ENCODE data around the gene SAMD14.

SAMD14 gene

DNA sequence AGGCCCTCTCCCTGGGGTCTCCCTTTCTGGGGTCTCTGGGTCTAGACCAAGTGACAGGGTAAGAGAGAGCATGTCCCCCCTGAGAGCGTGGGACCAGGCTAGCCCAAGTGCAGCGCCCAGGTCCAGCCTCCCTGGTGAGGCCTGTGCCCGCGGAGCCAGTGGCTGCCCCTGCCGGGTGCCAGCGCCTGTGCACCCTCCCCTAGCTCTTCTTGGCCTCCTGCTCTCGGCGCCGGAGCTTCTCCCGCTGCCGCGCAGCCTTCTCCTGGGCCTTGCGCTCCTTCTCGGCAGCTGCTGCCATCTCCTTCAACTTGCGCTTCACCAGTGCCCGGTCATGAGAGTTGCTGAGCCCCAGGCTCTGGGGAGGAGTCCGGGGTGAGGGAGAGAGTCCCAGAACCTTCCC, 17.3 kb downstream of the SAMD14 start:
- DNase-seq (ENCODE audit: low spot score): no peak

DNA sequence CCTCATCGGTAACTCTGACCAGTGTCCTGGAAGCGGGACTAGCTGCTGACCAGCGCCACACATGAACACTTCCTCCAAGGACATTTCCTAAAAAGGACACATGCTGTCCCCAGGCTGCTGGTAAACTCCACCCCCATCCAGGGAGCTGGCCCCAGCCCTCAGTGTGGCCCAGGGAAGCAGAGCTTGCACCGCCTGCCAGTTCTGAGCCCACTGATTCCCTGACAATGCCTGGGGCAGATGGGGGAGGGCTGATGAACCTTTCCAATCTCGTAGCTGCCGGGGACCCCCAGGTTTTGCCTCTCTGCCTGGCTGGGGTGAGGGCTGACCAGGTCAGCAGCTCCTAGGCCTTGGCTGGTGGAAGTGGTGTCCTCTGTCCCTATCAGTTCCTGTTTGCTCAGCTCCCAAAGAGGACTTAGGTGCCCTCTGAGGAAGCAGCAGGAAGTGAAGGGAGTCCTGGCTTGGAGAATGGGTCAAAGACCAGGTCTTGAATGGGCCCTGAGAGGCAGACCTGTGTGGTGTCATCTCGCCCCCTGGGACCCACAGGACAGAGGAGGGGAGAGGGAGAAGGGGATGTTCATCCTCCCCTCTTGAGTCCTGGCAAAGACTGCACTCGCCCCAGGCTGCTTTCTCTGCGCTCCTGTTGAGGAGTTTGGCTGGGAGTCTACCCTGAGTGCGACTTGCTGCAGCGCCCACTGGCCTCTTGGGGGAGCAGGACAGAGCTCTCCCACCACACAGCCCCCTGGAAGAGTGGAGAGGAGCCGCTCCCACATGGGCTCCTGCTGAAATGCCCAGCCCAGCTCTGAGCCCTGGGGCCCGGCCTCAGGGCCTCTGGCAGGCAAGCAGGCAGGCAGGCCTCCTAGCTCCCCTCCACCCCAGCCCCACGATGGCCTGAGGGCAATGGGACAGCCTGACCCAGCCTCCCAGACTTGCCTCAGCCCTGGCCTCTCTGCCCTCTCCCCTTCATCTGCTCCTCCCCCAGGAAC, 18.0 kb downstream of the SAMD14 start:
- peak; percentile 70 for DNase-seq (ENCODE audit: low spot score)

DNA sequence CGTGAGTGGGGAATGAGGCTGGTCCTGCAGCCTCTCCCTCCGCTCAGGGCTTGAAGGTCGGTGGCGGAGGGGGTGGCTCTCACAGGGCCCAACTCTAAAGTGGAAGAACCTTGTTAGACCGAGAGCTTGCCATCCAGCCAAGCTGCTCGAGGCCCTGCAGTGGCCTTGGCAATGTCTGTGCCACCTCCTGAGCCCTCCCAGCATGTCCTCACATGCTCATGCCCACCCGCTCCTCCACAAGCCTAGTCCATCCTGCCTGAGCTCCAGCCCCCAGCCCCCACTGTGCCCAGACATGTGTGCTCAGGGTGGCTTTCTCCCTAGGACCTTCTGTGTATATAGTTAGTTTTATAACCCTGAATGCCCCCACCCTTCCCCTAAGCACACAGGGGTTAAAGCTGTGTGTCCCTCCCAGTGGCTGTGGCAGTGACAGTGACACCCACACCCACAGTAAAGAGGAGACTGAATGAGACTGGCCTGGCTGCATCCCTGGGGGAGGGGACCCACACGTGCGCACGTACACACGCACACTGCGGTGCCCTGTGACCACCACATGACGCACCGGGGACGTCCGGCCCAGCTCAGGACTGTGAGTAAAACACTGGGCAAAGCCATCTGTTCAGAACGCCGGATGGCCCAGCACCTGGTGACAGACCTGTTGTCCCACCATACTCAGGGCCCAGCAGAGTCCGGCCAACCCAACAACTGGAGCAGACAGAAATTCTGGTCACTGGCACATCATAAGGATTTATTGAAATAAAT, 19.2 kb downstream of the SAMD14 start:
- DNase-seq (ENCODE audit: low spot score): no peak

- DNase-seq (ENCODE audit: low spot score): no peak
Measured at GRCh38 chr17:50109785-50110184, 20.2 kb downstream of the SAMD14 start.

DNA sequence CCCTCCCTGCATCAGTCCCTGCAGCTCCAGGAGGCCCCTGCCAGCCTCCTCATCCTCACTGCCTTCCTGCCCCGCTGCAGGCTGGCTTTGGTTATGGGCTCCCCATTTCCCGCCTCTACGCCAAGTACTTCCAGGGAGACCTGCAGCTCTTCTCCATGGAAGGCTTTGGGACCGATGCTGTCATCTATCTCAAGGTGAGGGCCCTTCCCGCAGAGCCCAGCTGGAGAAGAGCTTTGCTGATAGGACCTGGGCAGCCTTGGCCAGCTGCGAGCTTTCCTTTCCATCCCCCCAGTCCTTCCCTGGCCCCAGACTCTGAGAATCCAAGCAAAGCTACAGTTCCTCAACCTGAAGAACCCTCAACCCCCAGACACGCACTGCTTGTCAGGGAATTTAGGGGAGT, 20.8 kb downstream of the SAMD14 start:
- DNase-seq (ENCODE audit: low spot score): no peak

DNA sequence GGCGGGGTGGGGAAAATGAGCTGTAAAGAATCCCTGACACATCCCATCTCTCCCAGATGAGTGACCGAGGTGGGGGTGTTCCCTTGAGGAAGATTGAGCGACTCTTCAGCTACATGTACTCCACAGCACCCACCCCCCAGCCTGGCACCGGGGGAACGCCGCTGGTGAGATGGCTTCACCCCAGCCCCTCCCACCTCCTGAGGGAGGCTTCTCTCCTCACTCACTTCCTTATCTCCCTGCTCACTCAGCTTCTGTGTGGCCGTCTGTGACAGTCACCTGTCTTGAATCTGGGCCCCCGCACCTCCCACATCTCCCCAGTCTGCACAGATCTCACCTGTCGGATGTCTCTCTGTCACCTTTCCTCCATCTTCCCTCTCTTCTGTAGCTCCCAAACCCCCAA, 21.4 kb downstream of the SAMD14 start:
- no peak for DNase-seq (ENCODE audit: low spot score)

DNA sequence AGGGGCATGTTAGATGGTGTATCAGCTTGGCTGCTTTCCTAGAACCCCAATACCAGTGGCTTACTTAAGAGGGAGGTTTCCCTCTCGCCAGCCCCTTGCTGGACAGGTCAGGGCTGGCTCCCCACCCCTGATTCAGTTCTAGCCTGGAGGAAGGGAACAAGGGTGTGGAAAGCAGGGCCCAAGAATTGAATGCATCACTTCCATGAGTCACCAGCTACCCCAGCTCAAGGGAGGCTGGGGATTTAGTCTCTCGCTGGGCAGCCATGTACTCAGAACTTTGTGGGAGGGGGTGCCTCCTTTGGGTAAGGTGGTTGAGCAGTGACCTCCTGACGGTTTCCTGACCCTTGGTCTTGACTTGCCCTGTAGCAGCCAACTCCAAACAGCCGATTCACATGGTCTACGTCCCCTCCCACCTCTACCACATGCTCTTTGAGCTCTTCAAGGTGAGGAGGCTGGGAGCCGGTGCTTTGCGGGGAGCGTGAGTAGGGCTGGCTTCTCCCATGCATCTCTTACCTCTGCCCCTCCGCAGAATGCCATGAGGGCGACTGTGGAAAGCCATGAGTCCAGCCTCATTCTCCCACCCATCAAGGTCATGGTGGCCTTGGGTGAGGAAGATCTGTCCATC, 22.1 kb downstream of the SAMD14 start:
- no peak for DNase-seq (ENCODE audit: low spot score)

DNA sequence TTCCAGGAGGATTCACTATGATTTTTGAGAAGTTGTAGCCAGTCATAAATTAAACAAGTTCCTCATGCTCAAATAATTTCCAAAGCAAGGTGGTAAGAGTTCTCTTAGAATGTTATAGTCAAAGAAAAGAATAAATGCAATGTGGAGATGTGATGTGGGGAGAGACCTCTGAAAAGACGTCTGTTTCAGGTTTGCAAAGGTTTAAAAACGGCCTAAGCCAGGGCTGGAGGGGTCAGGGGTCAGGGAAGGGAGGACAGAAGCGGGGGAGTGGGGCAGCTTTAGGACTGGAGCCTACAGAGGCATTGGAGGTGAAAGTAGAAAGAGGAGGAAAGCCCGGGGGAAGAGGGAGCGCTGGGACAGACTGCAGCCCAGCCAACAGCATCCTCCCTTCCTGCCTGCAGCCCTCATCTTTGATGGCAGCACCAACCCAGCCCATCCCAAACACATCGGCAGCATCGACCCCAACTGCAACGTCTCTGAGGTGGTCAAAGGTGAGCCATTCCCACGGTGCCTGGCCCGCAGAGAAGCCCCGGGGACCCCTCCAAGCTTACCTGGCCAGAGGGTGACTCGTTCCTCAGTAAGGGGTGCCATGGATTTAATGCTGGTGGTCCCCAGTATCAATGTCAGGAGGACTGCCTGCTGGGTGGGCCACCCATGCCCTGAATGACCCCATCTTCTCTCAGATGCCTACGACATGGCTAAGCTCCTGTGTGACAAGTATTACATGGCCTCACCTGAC, 23.4 kb downstream of the SAMD14 start:
- no peak for DNase-seq (ENCODE audit: low spot score)

- DNase-seq (ENCODE audit: low spot score): no peak
Measured at GRCh38 chr17:50105811-50106210, 24.1 kb downstream of the SAMD14 start.

DNA sequence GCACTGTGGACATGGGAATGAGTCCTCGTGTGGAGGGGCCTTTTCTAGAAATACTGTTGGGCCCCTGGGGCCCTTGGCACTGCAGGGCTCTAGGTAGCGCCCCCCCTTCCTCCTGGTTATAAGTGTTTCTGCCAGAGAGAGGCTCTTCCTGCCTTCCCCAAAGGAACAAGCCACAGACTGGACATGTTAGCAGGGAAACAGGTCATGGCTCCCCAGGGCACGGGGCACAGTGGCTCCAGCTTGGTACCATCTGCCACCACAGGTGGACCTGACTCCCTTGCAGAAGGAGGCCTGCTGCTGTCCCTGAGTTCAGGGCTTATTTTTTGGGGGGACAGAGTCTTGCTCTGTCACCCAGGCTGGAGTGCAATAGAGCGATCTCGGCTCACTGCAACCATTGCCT, 26.0 kb downstream of the SAMD14 start:
- DNase-seq (ENCODE audit: low spot score): no peak

- DNase-seq (ENCODE audit: low spot score): no peak
Measured at GRCh38 chr17:50103252-50103651, 26.7 kb downstream of the SAMD14 start.

DNA sequence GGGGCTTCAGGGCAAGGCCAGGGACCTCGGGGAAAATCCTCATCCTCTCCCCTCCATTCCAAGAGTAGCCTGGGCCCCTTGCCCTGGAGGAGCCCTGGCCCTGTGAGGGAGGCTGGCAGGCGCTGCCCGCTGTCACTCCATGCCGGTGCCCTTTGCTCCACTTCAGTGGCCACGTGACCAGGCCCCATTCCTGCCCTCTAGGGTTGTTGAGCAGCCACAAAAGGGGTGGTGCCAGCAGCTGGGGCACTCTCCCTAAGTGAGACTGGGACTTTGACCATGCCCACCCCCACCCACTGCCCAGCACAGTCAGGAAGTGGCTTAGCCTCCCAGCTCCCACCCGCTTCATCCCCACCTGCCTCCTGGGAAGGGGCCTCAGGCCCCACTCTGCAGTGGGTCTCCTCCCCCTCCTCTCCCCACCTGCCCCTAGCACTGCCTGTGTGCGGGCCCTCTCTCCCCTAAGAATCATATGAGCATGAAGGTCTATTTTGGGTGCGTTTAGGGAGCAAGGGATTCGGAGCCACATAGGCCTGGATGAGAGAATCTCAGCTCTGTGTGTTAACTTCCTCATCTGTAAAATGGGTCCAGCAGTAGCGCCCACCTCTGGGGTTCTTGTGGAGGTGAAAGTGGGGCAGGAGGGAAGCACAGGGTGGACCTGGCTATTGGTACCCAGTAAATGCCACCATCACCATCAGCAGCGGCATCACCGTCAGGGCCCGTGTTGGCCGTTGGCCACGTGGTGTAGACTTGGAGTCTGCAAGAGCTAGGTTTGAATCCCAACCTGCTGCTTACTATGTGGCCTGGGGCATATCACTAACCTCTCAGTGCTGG, 27.6 kb downstream of the SAMD14 start:
- no peak for DNase-seq (ENCODE audit: low spot score)

DNA sequence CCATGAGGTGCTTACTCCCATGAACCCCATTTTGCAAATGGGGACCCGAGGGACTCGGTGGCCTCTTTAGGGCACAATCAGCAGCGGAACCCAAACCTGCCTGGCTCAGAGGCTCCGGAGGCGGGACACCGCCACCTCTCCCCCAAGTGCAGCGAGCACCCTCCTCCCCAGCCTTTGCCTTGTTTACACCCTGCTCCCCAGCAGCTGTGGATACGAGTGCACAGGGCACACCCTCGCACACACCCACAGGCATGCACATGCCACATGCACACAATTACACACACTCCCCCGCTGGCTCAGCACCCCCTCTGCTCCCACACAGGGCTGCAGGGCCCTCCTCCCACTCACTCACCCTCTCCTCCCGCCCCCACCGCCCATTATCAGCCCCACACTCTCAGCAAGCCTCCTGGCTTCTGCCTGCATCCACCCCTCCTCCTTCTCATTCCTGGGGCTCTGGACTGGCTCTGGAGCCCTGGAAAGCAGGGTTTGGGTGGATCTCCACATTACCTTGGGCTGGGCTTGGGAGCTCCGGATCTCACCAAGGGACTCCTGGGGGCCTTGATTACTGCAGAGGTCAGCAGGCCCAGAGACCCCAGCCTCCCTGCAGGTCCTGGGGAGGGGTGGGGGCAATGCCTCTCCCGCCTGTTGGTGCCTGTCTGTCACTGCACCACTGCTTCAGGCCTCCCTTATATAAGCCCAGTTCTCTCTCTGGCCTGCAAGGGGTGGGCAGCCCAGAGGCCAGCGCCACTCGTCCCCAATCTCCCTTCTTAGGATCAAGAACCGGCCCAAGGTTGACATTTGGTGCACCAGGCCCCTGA, 28.4 kb downstream of the SAMD14 start:
- no peak for DNase-seq (ENCODE audit: low spot score)

GRCh38 chr17:50100921-50101345, 29.0 kb downstream of the SAMD14 start:
- DNase-seq (ENCODE audit: low spot score): peak; percentile 44

DNA sequence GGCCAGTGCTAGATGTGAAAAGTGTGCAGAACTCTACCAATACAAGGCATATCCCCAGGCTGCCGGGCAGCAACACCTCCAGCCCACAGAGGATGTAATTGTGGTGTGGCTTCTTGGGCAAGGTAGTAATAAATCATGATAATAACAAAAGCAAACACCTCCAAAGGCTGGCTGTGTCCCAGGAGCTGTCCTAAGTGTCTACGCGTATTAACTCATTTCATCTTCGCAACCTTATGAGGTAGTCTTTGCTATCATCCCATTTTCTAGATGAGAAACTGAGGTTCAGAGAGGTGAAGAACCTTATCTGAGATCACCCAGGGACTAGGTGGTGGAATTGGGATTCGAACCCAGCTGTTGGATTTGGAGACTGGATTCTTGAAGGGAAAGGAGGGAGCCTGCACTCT, 29.5 kb downstream of the SAMD14 start:
- DNase-seq (ENCODE audit: low spot score): no peak

- no peak for DNase-seq (ENCODE audit: low spot score)
Measured at GRCh38 chr17:50099003-50099402, 31.0 kb downstream of the SAMD14 start.

GRCh38 chr17:50098583-50098982, 31.4 kb downstream of the SAMD14 start:
- no peak for DNase-seq (ENCODE audit: low spot score)

- no peak for DNase-seq (ENCODE audit: low spot score)
Measured at GRCh38 chr17:50097926-50098325, 32.0 kb downstream of the SAMD14 start.

- DNase-seq (ENCODE audit: low spot score): no peak
Measured at GRCh38 chr17:50097455-50097854, 32.5 kb downstream of the SAMD14 start.

- DNase-seq (ENCODE audit: low spot score): no peak
Measured at GRCh38 chr17:50096758-50097157, 33.2 kb downstream of the SAMD14 start.

All from iPS-NIHi11 (cell line).